Gastrocnemius medialis (tissue), 4 donors: ENCODE measurements around the gene DDR1.

ENCODE experiments used
- CTCF ChIP-seq, 5 experiments: fragments of 450-650 bp in 3 of 5; fragments of 200-600 bp in 2 of 5; sonication (generic) in 2 of 5; IDR thresholded peaks in 4 of 5; conservative IDR thresholded peaks in 1 of 5; 1 replicate in 4 of 5; 2 replicates in 1 of 5; pipeline ENCODE4 v1.5.1; 2016 to 2019; ENCODE audit warnings: antibody characterized with exemption in 5 of 5, mild to moderate bottlenecking in 3 of 5, moderate library complexity in 3 of 5
- POLR2A ChIP-seq, 2 donors: fragments of 450-650 bp; IDR thresholded peaks; one replicate each; pipeline ENCODE4 v1.6.1; 2017; ENCODE audit warnings: antibody characterized with exemption in 2 of 2, mild to moderate bottlenecking in 2 of 2, moderate library complexity in 2 of 2

GRCh38 chr6:30839671-30840070 is 44.6 kb upstream of the DDR1 start:
- TF ChIP-seq CTCF (IDR thresholded peaks at IDR 0.05 in 4 of 5, conservative IDR thresholded peaks at IDR 0.05 in 1 of 5) (no peak), POLR2A (IDR thresholded peaks at IDR 0.05) (no peak)
